NCI-H1694 treated with DMSO at 0.1 percent for 48 hours (cell line): ENCODE measurements around the gene SLC9A9.
"Not testable (repeated sequence)": the region's sequence is repeated elsewhere in the genome, so short reads cannot be mapped to it uniquely, and the experiment has no call there.

Source experiments
- DNase-seq: peaks from one replicate; lab custom pipeline; 2025; lab: John Stamatoyannopoulos, UW

SLC9A9 gene

DNA sequence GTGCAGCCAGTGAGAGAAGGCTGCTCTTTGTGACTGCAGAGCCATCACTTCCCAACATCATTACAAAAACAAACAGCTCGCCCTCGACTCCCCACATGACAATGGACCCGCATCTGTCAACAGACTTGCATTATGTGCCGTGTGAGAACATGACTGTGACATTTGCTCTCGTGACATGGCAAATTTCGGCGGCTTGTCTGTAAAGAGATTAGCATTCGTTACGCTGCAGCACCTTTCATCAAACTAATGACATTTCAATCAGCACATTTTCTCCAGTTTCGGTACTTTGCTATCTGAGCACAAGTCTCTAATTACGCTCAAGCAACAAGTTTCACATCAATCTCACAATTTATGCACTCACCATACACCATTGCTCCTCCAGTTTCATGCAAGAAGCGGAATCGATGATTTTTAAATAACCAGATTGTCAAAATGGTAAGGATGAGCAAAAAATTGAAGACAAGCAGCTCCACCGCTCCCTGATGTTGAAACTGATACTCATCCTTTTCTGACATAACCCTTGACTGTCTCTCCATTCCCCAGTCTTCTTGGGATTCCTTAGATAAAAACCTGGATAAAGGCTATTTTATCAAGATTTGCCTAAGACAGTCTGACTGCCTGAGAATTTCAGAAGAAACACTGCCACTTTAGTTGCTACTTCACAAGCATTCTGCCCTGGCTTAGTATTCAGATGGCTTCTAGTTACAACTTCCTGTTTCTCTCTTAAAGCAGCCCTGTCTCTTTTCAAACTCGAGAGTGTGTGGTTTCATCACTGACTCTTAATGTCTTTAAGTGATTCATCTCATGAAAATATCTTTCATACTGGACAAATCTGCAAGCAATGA lies at the start of gene SLC9A9:
Gene SLC9A9 (minus strand): TSS at position 682 of the 845 bp plus-strand sequence. CDS start 146 bp downstream, at position 536.
- no peak for DNase-seq

DNA sequence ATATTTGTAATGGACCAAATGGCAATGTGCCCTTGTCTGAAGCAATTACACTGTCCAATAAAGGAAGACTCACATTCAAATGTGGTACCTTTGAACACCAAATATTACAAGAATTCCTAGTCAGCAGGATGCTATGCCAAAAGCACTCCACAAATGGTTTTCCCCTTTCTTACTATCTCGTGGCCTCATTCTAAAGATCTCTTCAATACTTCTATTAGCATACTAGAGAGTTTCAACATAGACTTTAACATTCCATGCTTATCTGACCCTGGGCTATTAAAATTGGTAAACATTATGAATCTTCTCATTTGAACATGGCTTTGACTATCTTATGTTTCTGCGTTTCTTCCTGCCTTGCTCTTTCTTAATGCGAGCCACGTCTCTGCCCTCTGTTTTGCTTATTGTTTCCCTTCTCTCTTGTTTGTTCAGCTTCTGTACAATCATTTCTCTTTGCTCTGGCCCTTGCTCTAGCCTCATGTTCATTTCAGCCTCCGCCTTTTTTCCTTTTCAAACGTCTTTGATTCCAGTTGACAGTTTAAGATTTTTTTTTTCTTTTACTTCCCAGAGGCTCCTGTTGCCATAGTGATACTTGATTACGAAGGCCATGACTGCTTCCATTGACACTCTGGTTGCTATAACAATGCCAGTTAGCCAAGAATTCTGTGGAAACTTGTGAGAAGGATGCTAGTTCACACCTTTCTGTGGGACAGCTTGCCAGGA lies 49.5 kb upstream of the SLC9A9 start:
- DNase-seq, result no peak

DNA sequence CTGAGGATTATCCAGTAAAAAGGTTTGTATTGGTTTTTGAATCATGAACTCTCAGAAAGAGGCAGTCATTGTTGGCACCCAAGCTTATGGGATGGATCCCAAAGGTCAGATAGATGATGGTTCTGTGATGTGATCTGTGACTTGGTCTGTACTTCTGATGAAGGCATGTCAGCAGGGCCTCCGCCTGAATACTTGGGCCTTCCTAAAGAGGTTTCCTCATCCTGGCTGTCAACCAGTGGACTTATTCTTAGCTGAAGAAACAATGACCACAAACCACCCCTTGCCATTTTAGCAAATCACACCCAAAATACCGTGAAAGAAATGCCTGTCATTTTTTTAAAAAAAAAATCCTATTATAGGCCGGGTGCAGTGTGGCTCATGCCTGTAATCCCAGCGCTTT lies 48.2 kb upstream of the SLC9A9 start:
- DNase-seq, result no peak

DNA sequence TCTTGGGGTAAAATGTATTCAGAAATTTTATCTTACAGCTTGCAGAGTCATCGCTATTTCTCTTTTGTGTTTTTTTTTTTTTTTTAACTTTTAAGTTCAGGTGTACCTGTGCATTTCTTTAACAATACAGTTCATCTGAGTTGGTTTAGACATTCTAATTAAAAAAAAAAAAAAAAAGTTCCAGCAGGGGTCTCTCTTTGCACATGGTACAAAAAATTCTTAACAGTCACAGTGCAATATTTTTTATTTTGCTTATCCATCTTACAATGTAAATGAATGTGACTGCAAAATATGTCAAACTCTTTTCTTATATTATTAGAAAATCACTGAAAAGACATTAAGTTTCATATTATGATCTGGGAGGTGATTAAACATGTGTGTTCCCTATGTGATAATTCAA lies 47.5 kb upstream of the SLC9A9 start:
- peak; percentile 6 for DNase-seq

DNA sequence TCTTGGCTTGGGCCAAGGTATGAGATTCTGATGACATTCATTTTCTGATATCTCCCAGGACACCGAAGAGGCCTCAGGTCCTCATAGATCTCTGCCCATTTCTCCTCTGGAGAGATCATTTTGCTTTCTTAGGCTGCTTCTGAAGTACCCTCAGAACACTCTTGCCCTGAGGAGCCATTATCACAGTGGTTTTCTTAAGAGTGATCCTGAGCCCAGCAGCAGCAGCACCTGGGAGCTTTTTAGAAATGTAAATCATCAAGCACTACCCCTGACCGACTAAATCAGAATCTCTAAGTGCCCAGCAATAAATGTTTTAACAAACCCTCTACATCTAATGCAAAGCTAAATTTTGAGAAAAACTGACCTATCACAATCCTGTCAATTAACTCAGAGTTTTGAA lies 40.6 kb upstream of the SLC9A9 start:
- no peak for DNase-seq

DNA sequence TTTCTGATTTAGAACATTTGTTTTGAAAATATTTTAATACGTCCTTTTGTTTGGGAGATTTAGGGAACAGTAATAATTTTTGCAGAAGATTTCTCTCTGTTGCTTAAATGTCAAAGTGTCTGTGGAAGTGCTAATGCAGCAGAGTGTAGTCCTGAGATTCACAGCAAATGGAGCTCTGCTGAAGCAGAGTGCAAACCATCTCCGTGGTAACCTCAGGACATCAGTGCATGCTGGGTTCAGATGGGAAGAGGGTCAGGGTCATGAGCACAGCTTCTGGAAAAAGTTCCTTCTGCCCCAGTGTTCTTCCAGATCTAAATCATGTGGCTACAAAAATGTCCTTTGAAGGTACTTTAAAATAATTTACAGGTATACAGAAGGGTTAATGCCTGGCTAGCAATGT lies 39.9 kb upstream of the SLC9A9 start:
- DNase-seq, result no peak

DNA sequence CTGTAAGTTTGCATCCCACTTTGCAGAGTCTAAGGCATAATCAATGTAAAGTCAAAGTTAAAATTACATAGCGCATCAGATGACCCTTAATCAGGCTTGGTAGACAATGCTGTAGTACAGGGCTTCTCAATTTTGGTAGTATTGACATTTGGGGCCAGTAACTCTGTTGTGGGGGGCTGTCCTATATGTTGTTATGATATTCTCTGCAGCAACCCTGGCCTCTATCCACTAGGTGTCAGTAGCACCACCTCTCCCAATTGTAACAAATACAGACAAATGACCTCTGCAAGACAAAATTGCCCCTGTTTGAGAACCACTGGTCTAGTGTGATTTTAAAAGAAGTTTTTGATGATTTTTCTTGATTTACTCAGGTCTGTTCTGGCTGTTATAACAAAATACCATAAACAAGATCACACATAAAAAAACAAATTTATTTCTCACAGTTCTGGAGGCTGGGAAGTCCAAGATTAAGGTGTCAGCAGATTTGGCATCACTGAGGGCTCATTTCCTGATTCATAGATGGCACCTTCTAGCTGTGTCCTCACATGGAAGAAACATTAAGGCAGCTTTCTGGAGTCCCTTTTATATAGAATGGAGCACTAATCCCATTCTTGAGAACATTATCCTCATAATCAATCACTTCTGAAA lies 37.6 kb upstream of the SLC9A9 start:
- peak; percentile 21 for DNase-seq

DNA sequence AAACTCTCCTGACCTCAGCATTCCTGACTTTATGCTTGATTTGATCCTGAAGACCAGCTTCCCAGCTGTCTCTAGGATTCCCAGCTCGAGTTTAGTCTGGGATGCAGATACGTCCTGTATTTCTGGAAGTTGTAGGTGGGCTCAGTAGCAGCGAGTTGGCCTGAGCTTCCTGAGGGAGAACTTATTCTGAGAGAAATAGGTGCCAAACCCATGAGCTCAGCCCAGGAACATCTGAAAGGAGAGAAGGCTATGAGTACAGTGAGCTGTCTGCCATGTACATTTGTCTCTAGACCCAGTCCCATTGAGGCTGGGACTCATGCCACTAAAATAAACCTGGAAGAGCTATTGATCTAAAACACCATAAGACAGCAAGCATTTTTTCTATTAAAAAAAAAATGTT lies 36.6 kb upstream of the SLC9A9 start:
- DNase-seq, result no peak

DNA sequence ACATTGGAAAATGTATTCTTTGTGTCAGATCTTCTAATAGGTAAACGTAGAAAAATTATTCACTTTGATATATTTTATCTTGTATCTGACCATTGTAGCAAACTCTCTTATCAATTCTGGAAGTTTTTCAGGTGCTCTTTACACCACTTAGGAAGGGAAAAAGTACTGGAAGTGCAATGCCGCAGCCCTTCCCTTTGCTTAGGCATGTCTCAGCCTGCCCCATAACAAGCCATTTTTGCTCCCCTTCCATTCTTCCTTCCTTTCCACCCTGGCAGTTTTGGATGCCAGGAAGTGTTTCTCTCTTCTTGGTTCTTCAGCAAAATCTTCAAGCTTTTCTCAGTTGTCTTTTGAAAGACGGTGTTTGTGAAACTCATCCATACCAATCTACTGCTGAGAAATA lies 34.9 kb upstream of the SLC9A9 start:
- no peak for DNase-seq

DNA sequence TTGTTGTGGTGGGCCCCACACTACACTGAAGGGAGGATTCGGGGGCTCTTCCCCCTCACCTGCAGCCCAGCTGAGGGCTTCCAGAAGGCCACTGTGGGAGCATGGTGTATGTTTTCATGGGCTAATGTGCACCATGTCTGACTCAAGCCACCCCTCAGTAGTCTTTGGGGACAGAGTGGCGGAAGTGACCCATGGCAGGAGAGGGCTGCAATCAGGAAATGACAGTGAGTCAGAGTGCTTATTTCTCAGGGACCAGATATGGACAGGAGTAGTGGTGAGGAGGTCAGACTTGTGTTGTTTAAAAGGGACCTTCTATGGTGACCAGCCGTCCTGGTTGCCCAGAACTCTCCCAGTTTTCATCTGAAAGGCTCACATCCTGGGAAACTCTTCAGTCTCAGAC lies 32.8 kb upstream of the SLC9A9 start:
- no peak for DNase-seq

DNA sequence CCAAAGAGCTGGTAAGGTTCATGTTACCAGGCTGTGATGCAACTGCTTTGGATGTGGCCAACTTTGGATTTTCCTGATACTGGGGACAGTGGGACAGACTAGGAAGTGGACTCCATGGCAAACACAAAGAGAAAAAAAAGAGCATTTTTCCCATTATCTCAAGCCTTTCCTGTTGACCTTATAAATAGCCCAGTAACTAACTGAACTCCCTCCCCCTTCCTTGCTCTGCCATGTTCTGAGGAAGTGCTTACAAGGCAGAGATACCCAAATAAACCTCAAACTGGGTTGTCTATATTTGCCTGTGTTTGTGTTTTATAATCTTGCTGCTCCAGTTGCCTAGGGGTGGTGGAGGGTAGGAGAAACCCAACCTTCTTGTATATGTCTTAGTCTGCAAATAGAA lies 27.3 kb upstream of the SLC9A9 start:
- DNase-seq, result no peak

DNA sequence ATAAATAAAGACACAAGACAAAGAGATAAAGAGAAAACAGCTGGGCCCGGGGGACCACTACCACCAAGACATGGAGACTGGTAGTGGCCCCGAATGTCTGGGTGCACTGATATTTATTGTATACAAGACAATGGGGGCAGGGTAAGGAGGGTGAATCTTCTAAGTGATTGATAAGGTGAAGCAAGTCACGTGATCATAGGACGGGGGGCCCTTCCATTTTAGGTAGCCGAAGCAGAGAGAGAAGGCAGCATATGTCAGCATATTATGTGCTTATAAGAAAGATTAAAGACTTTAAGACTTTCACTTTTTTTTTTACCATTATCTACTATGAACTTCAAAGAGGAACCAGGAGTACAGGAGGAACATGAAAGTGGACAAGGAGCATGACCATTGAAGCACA lies 25.3 kb upstream of the SLC9A9 start:
- not testable (repeated sequence) for DNase-seq

DNA sequence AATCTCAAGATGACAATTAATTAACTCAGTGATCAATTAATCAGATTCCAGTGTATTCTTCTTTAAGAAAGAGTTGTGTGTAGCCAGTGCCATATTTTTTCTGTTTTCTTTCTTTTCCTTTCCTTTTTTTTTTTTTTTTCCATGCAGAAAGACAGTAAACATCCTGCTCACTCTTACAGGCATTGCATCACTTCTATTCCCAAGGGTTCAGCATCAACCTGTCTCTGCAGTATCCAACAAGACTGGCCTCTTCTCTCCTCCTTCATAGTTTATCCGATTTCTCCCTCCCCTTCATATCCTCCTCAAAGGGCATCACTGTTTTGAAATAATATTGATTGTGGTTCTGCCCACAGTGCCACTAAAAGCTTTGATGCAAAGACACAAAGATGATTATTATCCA lies 17.0 kb upstream of the SLC9A9 start:
- DNase-seq, result no peak

DNA sequence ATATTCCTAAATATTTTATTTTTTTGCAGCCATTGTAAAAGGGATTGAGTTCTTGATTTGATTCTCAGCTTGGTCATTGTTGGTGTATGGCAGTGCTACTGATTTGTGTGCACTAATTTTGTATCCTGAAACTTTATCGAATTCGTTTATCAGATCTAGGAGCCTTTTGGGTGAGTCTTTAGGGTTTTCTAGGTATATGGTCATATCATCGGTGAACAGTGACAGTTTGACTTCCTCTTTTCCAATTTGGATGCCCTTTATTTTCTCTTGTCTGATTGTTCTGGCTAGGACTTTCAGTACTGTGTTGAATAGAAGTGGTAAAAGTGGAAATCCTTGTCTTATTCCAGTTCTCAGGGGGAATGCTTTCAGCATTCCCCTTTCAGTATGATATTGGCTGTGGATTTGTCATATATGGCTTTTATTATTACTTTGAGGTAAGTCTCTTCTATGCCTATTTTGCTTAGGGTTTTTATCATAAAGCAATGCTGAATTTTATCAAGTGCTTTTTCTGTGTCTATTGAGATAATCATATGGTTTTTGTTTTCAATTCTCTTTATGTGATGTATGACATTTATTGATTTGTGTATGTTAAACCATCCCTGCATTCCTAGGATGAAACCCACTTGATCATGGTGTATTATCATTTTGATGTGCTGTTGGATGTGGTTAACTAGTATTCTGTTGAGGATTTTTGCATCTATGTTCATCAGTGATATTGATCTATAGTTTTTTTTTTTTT lies 11.4 kb upstream of the SLC9A9 start:
- no peak for DNase-seq

DNA sequence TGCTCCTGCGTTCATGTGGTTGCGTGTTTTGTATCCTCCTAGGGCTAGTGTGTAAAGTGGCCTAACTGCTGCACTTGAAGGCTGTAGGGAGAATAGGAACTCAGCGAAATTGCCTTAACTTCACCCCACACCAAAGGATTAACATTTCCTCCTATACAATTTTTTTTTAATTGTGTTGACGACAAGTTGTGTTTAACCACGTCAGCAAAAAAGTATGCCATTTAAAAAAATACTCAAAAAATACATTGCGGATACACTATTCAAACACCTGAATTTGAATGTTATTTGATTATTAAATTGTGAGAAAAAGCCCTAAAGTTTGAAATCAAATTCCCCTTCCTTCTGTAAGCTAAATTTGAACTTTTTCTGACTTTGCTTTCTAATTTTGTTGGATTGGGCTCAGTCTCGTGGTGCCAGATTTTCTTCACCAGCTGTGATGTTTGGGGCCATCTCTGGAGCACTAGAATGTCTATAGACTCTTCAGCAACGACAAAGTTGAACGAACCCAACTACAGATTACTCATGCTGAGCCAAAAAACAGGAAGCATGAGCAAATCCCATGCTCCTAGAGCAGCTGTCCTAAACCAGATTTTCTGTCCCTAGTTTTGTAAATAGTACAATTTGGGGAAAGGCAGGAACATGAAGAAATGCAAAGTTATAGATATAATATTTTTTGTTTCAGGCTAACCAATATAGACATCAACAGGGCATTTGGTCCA lies 8.1 kb upstream of the SLC9A9 start:
- no peak for DNase-seq

DNA sequence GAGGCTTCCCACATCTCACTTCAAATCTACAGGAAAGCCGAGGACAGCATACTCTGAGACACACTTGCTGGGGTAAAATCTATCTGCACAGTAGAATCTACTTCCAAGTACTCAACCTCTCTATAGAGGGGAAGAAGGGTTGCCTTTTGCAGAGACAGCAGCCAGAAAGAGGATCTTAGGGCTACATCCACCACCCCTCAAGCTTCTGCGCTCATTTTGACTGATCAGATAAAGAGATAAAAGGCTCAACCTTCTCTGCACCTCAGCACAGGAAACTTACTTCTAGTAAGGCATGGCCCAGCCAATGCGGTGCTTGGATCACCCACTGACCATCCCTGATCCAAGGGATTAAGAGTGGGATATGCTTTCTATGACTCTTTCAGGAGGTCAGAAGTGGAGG lies 6.9 kb upstream of the SLC9A9 start:
- no peak for DNase-seq

DNA sequence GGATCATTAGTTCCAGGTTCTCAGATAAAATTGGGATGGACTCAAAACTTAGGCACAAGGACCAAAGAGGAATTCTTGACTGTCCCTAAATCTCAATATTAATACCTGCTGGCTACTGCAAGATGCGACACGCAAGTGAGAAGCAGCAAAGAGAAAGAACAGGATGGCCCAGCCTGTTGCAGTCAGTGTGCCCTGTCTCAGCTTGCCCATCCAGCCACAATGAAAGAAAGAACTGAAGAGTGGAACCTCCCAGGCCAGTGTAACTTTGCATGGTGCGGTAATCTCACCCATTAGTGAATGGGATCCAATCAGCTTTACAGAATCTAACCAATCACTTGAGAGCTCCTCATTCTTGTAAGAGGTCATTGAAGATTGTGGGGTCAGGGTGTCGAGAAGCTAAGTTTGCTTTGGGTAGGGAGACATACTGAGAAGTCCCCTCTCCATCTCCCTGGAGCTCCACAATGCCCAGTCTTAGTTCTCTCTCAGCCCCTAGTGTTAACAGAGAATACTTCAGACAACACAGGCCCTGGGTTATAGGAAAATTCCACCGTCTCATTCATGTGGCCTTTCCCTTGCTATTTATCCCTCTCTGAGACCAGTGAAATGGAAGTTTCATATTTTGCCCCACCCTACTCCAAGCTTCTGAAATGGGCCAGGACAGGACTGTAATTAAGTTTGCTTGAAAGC lies 3.2 kb upstream of the SLC9A9 start:
- no peak for DNase-seq

DNA sequence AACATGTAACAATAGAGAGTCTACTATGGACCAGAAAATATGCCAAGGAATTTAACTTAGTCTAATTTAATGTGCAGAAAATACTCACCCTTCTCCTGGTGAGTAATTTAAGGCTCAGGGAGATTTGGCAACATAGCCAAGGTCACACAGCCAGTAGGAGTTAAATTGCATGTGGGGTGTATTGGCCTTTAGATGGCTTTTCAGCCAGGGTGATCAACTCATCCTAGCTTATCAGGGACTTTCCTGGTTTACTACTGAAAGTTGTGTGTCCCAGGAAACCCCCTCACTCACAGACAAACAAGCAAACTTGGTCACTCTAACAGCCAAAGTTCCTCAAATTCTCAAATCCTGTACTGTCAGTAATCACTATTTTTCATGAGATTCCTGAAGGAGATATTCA lies 2.6 kb upstream of the SLC9A9 start:
- no peak for DNase-seq

DNA sequence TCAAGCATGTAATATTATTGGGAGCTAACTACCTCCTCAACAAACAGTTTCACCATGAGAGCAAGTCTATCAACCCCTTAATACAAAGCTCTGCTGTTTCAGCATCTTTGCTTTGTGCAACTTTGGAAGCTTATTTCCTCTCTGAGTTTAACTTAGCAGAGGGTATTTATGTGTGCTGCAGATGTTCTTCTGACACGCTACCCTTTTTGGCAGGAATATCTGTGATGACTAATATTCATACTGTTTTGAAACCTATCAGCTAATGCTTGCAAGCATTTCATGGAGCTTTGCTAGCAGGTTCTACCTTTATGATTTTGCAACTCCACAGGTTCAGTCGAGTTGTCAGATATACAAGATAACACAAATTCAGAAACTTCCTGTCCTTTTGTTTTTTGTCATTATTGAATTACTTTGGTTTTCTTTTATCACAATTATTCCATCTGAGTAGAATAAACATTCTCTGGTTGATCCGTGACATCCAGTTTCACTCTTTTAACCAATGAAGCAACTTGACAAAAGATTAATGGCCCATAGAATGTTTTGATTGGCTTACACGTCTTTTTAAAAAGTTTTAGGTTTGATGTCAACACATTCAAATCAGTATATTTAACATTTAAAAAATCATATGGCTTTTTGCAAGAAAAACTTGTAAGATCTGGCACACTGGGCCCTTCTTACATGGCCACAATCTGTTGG lies 1.7 kb upstream of the SLC9A9 start:
- DNase-seq, result peak; percentile 42

DNA sequence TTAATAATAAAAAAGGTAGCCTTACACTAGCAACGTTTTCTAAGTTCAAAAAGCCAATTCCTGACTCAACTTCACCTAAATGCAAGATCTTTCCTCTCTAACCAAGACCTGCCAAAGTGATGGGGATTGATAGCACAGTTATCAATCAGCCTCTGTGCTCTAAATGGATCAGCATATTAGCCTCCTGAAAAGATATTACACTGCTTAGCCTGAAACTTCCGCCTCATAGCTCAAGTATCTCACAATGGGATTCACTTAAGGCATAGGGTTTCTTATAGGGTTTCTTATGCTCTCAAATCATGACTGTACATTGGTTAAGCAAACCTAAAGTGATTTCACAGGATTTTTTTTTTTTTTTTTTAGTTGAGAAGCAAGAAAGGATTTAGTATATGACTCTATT lies 436 bp upstream of the SLC9A9 start:
- no peak for DNase-seq
